Nephron progenitor cell (in vitro differentiated cells): ENCODE measurements around the gene CIAO2A.

ENCODE experiments used
- DNase-seq: peaks from one replicate; pipeline ENCODE4 v3.0.0; 2021
- H3K27ac Mint-ChIP-seq: 2 replicates; pipeline ENCODE4 v1.8.0; 2021; ENCODE audit warnings: mild to moderate bottlenecking, moderate library complexity, mixed read lengths
- H3K27me3 Mint-ChIP-seq: 2 replicates; pipeline ENCODE4 v1.8.0; 2021; ENCODE audit warnings: mild to moderate bottlenecking, low read depth, mixed read lengths; ENCODE audit not compliant: poor library complexity
- H3K36me3 Mint-ChIP-seq: 2 replicates; pipeline ENCODE4 v1.8.0; 2021; ENCODE audit warnings: low read depth, mixed read lengths
- H3K4me1 Mint-ChIP-seq: 2 replicates; pipeline ENCODE4 v1.8.0; 2021; ENCODE audit warnings: mixed read lengths
- H3K4me3 Mint-ChIP-seq: 2 replicates; pipeline ENCODE4 v1.8.0; 2021; ENCODE audit warnings: mild to moderate bottlenecking, moderate library complexity, mixed read lengths
- H3K9me3 Mint-ChIP-seq: 2 replicates; pipeline ENCODE4 v1.8.0; 2021; ENCODE audit warnings: mild to moderate bottlenecking, moderate library complexity, mixed read lengths
- CTCF ChIP-seq: fragments of 200-600 bp; sonication (generic); IDR thresholded peaks from 2 replicates; pipeline ENCODE4 v1.5.0; 2021; ENCODE audit warnings: antibody characterized with exemption

The CIAO2A gene

GRCh38 chr15:64136347-64136746 lies 42.7 kb upstream of the CIAO2A start:
- Mint-ChIP-seq H3K4me3 (no peak overlapping the region), H3K4me1 (no peaks in the 10 kb centered on the region), H3K36me3 (peaks cover 65% of the 10 kb centered on the region), H3K27me3 (no peaks in the 10 kb centered on the region), H3K27ac (no peak overlapping the region), H3K9me3 (no peaks in the 10 kb centered on the region)
- TF ChIP-seq CTCF: no peak
- DNase-seq: no peak

- TF ChIP-seq CTCF: no peak
- H3K4me1 Mint-ChIP-seq: no peaks in the 10 kb centered on the region
- H3K9me3 Mint-ChIP-seq: no peaks in the 10 kb centered on the region
- no peak overlapping the region for H3K4me3 Mint-ChIP-seq
- H3K27ac Mint-ChIP-seq: no peak overlapping the region
- no peaks in the 10 kb centered on the region for H3K27me3 Mint-ChIP-seq
- peaks cover 72% of the 10 kb centered on the region for H3K36me3 Mint-ChIP-seq
- DNase-seq: no peak
Observed at GRCh38 chr15:64134345-64134829, 40.7 kb upstream of the CIAO2A start.

GRCh38 chr15:64133623-64134344 lies 40.1 kb upstream of the CIAO2A start:
- Mint-ChIP-seq H3K36me3 (peaks cover 72% of the 10 kb centered on the region), H3K4me3 (no peak overlapping the region), H3K27ac (no peak overlapping the region), H3K27me3 (no peaks in the 10 kb centered on the region), H3K9me3 (no peaks in the 10 kb centered on the region), H3K4me1 (no peaks in the 10 kb centered on the region)
- no peak for DNase-seq
- TF ChIP-seq CTCF: no peak

GRCh38 chr15:64132217-64132616 lies 38.6 kb upstream of the CIAO2A start:
- H3K27ac Mint-ChIP-seq: peak overlapping the region; percentile 11
- DNase-seq: no peak
- H3K27me3 Mint-ChIP-seq: no peaks in the 10 kb centered on the region
- peaks cover 8% of the 10 kb centered on the region for H3K4me1 Mint-ChIP-seq
- no peak for TF ChIP-seq CTCF
- peaks cover 82% of the 10 kb centered on the region for H3K36me3 Mint-ChIP-seq
- no peak overlapping the region for H3K4me3 Mint-ChIP-seq
- no peaks in the 10 kb centered on the region for H3K9me3 Mint-ChIP-seq

- TF ChIP-seq CTCF: no peak
- no peaks in the 10 kb centered on the region for H3K9me3 Mint-ChIP-seq
- no peaks in the 10 kb centered on the region for H3K27me3 Mint-ChIP-seq
- H3K4me3 Mint-ChIP-seq: no peak overlapping the region
- no peak overlapping the region for H3K27ac Mint-ChIP-seq
- H3K36me3 Mint-ChIP-seq: peaks cover 81% of the 10 kb centered on the region
- DNase-seq: no peak
- peaks cover 10% of the 10 kb centered on the region for H3K4me1 Mint-ChIP-seq
Observed at GRCh38 chr15:64131547-64131946, 37.9 kb upstream of the CIAO2A start.

GRCh38 chr15:64130159-64130558 lies 36.5 kb upstream of the CIAO2A start:
- H3K27ac Mint-ChIP-seq: no peak overlapping the region
- no peak overlapping the region for H3K4me3 Mint-ChIP-seq
- no peaks in the 10 kb centered on the region for H3K27me3 Mint-ChIP-seq
- DNase-seq: no peak
- H3K9me3 Mint-ChIP-seq: no peaks in the 10 kb centered on the region
- no peak for TF ChIP-seq CTCF
- peaks cover 81% of the 10 kb centered on the region for H3K36me3 Mint-ChIP-seq
- H3K4me1 Mint-ChIP-seq: peaks cover 10% of the 10 kb centered on the region
